Occipital lobe (tissue), 2 donors: ENCODE measurements around the gene KCNQ2. TPM values are rescaled to one million over a fixed set of nuclear protein-coding genes. Genes with fewer than 3 reads are reported as not detected.

ENCODE experiments used
- DNase-seq: peaks from one replicate; lab custom pipeline; 2025; lab: John Stamatoyannopoulos, UW
- total RNA-seq: library from RNA; depleted of rRNA; stranded (reverse); fragments of >200 nt; gene quantifications from one replicate; pipeline ENCODE4 v1.2.3, GENCODE V29; 2014

Gene KCNQ2
- total RNA-seq, 1 donor from 2014 or later = 167 TPM

- DNase-seq = no peak
Observed at GRCh38 chr20:63417738-63418120, 54.7 kb downstream of the KCNQ2 start.

GRCh38 chr20:63417097-63417737, 55.2 kb downstream of the KCNQ2 start:
- no peak for DNase-seq

- no peak for DNase-seq
Observed at GRCh38 chr20:63416631-63417030, 55.8 kb downstream of the KCNQ2 start.

GRCh38 chr20:63415647-63416391, 56.6 kb downstream of the KCNQ2 start:
- DNase-seq = no peak

- no peak for DNase-seq
Observed at GRCh38 chr20:63414720-63415430, 57.6 kb downstream of the KCNQ2 start.

- no peak for DNase-seq
Observed at GRCh38 chr20:63413963-63414684, 58.3 kb downstream of the KCNQ2 start.

- no peak for DNase-seq
Observed at GRCh38 chr20:63413323-63413722, 59.1 kb downstream of the KCNQ2 start.

- DNase-seq = no peak
Observed at GRCh38 chr20:63412889-63413288, 59.6 kb downstream of the KCNQ2 start.

GRCh38 chr20:63411898-63412631, 60.4 kb downstream of the KCNQ2 start:
- DNase-seq = no peak

- DNase-seq = no peak
Observed at GRCh38 chr20:63411151-63411897, 61.1 kb downstream of the KCNQ2 start.

GRCh38 chr20:63409834-63410435, 62.5 kb downstream of the KCNQ2 start:
- DNase-seq = no peak

- no peak for DNase-seq
Observed at GRCh38 chr20:63409066-63409833, 63.2 kb downstream of the KCNQ2 start.

GRCh38 chr20:63408684-63409046, 63.8 kb downstream of the KCNQ2 start:
- DNase-seq = no peak

GRCh38 chr20:63407928-63408683, 64.3 kb downstream of the KCNQ2 start:
- no peak for DNase-seq

- DNase-seq = no peak
Observed at GRCh38 chr20:63406617-63407245, 65.7 kb downstream of the KCNQ2 start.

GRCh38 chr20:63406011-63406410, 66.4 kb downstream of the KCNQ2 start:
- DNase-seq = no peak

- no peak for DNase-seq
Observed at GRCh38 chr20:63405102-63405730, 67.2 kb downstream of the KCNQ2 start.
